Mesothelial cell of epicardium (in vitro differentiated cells): ENCODE data around the gene SDHAF3. TPM values are rescaled to one million over a fixed set of nuclear protein-coding genes. Genes with fewer than 3 reads are reported as not detected.

Source experiments
- total RNA-seq: library from RNA; stranded (reverse); gene quantifications from 3 replicates; pipeline ENCODE4 v1.2.1, GENCODE V29; 2021

The SDHAF3 gene
- total RNA-seq, 1 donor from 2014 or later: 14.4 TPM

Other genes starting within 250 kb of the SDHAF3 start
- gene DLX6, start 112.1 kb upstream of the SDHAF3 start, total RNA-seq: 10.4 to 11.1 TPM (median 10.9 TPM) in 3 replicates
- gene DLX5, start 92.9 kb upstream of the SDHAF3 start, total RNA-seq: 33.4 to 36.9 TPM (median 34.3 TPM) in 3 replicates